Raji (cell line): ENCODE results near the gene YTHDF1.

ENCODE experiments used
- POLR2A ChIP-seq: IDR thresholded peaks from 2 replicates; pipeline ENCODE4 v1.6.1; 2011; ENCODE audit warnings: low read depth, low read length, control low read depth; ENCODE audit not compliant: insufficient read depth

Gene YTHDF1

GRCh38 chr20:63238514-63239125 is 22.7 kb upstream of the YTHDF1 start:
- no peak for TF ChIP-seq POLR2A

DNA sequence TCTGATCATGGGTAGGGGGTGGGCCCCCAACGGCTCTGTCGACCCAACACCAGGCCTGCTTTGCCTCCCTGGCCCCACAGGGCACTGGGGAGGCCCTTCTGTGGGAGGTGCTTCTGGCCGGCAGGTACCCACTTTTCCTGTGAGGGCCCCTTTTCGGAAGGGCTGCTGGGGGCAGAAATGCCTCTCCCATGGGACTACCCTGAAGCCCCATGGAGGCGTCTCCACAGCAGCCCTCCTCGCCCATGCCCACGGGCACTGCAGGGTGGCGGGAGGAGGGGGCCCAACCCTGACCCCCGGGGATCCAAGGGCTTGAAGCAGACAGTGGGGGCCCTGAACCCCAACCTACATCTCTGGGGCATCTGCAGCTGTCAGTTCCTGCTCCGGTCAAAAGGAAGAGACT is 22.1 kb upstream of the YTHDF1 start:
- TF ChIP-seq POLR2A = no peak

DNA sequence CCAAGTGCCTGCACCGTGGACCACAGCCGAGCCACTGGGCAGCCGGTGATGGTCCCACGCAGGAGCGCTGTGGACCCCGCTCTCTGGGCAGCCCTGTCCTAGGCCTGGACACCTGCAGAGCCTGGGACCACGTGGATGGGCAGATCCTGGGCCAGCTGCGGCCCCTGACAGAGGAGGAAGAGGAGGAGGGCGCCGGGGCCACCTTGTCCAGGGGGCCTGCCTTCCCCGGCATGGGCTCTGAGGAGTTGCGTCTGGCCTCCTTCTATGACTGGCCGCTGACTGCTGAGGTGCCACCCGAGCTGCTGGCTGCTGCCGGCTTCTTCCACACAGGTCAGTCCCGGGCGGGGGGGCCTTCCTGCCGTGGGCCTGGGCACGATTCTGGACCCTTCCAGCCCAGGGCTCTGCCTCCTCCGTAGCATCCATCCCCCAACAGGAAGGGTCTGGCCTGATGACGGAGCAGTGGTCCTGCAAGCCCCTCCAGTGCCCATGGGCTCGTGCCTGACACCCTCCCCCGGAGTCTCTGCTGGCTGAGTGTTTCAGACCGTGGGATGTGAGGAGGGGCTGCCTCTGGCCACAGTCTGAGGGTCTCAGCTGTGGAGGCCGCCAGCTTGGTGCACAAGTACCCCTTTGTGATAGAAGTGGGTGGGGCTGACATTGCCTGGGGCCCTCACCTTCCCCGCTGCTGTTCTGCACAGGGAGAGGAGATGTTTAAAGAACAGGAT is 20.3 kb upstream of the YTHDF1 start:
- no peak for TF ChIP-seq POLR2A

GRCh38 chr20:63235399-63235983 is 19.6 kb upstream of the YTHDF1 start, which contains the start of gene BIRC7:
BIRC7 (plus strand) TSS chr20:63235905; CDS start chr20:63236097, 192 bp downstream.
- TF ChIP-seq POLR2A = no peak

DNA sequence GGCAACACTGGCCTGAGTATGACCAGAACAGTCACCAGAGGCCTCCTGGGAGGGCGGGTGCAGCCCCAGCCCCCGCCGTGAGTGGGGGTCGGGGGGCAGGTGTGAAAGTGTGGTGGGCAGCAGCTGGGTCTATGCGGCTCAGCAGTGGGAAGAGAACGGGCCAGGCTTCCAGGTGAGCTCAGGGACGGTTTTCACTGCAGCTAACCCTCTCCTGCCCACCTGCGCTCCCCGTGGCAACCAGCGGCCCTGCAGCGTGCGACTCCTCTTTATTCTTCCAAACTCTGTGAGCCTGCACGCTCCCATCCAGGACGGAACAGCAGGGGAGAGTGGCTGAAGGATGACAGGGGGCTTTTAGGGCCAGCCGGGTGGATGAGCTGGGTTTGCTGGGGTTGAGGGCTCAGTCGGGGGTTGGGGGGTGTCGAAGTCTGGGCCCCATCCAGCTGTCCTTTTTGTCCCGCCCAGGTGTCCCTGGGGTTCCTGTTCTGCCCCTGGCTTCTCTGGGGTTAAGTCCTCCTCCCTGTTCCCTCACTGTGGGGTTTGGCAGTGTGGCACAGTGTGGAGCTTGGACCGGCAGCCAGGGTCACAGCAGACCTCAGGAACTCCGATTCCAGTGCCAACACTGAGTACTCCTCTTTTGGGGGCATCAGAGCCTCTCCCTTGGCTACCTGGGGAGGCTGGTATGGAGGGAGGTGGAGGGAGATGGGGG is 18.9 kb upstream of the YTHDF1 start:
- no peak for TF ChIP-seq POLR2A

GRCh38 chr20:63233924-63234323 is 18.0 kb upstream of the YTHDF1 start:
- TF ChIP-seq POLR2A = no peak

DNA sequence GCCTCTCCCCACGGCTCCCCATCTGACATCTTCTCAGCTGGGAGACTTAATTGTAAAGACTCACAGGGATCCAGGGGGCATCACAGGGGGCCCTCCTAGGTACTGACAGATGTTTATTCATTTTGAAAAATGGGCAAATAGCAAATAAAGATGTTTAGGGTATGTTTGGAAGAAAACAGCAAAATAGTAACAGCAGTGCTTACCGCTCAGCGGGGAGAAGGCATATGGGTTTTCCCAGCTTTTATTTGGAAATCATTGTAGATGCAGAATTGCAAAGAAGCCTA is 17.1 kb upstream of the YTHDF1 start:
- no peak for TF ChIP-seq POLR2A

DNA sequence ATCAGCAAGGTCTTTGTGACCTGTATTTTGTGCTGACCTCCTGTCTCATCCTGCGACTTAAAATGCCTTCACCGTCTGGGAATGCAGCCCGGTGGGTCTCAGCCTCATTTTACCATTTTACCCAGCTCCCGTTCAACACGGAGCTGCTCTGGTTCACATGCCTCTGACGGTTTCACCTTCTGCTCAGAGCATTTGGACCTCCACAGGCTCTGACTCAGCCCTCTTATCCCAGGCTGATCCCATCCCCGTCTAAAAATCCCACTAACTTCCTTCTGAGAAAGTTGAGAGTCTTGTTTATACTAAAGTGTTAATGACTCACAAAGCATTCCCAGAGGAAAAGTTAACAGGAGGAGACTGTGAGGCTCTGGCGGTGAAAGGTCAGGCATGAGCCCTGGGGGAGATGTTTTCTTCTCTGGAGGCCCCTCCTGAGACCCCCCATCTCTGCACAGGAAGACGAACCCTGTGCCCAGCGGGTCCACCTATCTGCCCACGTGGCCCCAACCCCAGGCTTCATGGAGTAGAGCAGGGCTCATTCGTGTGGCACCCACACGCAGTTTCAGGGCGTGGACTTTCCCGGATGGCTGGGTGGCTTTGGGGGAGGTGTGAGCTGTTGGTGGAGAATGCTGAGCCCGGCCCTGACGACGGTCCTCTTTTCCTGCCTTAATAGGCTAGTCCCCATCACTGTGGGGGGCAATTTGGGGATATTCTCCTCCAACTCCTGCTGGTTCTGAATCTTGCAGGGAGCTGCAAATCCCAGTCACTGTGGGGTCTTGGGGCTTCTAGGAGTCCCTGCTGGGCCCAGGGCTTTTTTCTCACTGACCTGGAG is 16.5 kb upstream of the YTHDF1 start:
- TF ChIP-seq POLR2A = no peak

DNA sequence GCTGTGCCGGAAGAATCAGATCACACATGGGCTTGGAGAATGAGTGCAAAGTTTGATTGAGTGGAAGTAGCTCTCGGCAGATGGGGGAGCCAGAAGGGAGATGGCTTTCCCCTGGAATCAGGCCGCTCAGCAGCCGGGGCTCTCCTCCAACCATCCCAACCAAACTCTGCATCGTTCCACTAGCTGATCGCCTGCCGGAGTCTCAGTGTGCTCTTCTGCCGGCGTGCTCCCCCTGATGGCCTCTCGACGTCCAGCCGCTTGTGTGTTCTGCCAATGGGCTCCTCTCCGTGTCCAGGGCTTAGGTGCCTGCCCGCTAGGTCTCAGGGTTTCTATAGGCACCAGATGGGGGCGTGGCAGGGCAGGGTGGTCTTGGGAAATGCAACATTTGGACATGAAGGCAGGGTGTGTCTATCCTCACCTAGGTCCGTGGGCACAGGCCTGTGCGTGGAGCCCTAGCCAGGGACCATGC is 14.9 kb upstream of the YTHDF1 start:
- TF ChIP-seq POLR2A = no peak

- TF ChIP-seq POLR2A = no peak
Measured at GRCh38 chr20:63228806-63229205, 12.9 kb upstream of the YTHDF1 start.

DNA sequence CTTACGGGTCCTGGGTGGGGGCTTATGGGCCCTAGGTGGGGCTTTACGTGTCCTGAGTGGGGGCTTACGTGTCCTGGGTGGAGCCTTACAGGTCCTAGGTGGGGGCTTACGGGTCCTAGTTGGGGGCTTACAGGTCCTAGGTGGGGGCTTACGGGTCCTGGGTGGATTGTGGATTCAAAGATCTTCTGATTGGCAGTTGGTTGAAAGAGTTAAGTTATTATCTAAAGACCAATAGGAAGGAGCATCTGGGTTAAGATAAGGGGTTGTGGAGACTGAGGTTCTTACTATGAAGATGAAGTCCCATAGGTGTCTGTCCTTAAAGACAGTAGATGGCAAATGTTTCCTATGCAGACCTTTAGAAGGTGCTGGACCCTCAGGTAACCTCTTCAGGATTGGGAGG is 11.3 kb upstream of the YTHDF1 start:
- no peak for TF ChIP-seq POLR2A

GRCh38 chr20:63226042-63226943 is 10.4 kb upstream of the YTHDF1 start:
- no peak for TF ChIP-seq POLR2A

GRCh38 chr20:63225082-63225454 is 9.1 kb upstream of the YTHDF1 start:
- no peak for TF ChIP-seq POLR2A
